NCI-H345 (cell line): ENCODE data around the gene BAIAP2L1.
A peak's percentile ranks its signal among the peaks of the same experiment; 100 is the strongest.
"Not testable (repeated sequence)": the region's sequence is repeated elsewhere in the genome, so short reads cannot be mapped to it uniquely, and the experiment has no call there.

ENCODE experiments used
- DNase-seq: peaks from one replicate; lab custom pipeline; 2025; lab: John Stamatoyannopoulos, UW

Gene BAIAP2L1

DNA sequence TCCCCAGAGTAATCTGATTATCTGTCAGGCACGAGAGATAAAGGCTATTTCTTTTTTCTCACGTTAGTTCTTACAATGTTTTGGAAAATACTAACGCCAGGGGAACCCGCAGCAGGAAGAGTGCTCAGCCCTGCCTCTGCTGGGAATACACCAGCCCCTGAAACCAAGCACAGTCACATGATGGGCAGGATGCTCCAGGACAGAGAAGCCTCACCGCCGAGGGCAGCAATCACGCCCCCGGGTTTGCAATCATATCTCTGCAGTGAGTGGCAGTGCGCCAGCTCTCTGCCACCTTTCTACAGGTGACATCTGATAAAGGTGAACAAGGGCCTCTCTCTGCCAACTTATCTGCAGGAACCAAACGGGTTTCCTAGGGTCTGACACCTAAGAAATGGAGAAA, 79.6 kb downstream of the BAIAP2L1 start:
- peak; percentile 29 for DNase-seq

- DNase-seq: no peak
Observed at GRCh38 chr7:98319176-98319575, 81.7 kb downstream of the BAIAP2L1 start.

- no peak for DNase-seq
Observed at GRCh38 chr7:98317366-98318040, 83.4 kb downstream of the BAIAP2L1 start.

DNA sequence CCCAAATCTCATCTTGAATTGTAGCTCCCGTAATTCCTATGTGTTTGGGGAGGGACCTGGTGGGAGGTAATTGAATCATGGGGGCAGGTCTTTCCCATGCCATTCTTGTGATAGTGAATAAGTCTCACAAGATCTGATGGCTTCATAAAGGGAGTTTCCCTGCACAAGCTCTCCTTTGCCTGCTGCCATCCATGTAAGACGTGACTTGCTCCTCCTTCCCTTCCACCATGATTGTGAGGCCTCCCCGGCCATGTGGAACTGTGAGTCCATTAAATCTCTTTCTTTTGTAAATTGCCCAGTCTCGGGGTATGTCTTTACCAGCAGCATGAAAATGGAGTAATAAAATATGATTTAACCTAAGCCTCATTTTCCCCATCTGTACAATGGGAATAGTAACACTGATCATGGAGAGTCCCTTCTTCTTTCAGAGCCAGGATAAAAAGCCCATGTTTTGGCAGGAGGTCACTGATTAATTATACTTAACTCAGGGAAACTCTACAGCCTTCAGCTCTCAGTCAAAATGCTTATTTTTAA, 84.8 kb downstream of the BAIAP2L1 start:
- DNase-seq: not testable (repeated sequence)

DNA sequence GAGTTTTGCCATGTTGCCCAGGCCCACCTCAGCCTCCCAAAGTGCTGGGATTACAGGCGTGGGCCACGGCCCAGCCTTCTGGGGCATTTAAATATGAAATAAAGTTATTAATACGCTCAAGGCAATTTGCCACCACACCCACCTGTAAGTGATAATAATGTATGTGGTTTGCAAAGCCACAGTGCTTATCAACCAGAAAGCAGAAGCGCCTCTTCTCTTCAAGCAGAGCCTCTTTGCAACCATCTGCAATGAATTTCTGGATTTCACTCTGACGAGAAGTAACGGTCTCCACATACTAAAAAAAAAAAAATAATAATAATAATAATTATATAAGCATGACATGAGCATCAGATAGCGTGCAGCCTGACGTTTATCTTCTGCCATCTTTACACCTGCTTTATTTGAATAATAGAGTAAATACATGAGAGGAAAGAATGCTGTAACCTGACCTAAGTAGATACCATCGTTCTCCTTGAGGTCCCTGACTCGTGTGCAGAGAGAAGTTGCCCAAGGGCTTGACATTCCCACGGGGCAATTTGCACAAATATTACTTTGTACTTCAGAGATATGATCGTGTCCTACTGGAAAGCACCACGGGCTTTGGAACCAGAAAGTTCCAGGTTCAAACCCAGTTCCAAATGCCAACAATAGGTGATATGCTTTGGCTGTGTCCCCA, 85.4 kb downstream of the BAIAP2L1 start:
- DNase-seq: no peak

- DNase-seq: no peak
Observed at GRCh38 chr7:98314469-98314868, 86.4 kb downstream of the BAIAP2L1 start.

- no peak for DNase-seq
Observed at GRCh38 chr7:98312201-98312600, 88.7 kb downstream of the BAIAP2L1 start.

GRCh38 chr7:98309566-98309965, 91.3 kb downstream of the BAIAP2L1 start:
- no peak for DNase-seq

DNA sequence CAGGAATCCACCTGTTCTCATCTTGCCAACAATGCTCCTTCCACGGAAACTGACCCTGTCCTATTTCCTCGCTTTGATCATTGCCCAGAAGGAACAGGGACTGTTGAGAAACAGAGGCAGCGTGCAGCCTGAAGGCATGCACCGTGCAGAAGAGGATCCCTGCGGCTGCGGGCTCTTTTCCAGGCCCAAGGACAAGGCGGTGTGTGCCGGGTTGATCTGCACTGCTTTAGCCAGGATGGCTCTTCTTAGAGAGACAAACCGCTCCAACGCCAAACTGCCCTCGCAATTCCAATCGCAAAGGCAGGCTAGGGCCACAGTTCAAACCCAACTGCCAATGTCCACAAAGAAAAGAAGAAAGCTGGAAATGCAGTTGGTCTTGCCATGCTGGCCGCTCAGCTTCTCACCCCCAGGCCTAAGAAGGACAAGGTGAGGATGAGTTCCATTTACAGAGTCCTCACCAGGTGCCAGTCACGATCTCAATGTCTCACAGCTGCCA, 92.9 kb downstream of the BAIAP2L1 start:
- DNase-seq: no peak

- no peak for DNase-seq
Observed at GRCh38 chr7:98305951-98306535, 94.8 kb downstream of the BAIAP2L1 start.

- no peak for DNase-seq
Observed at GRCh38 chr7:98303906-98304305, 97.0 kb downstream of the BAIAP2L1 start.

GRCh38 chr7:98303176-98303865, 97.6 kb downstream of the BAIAP2L1 start:
- DNase-seq: no peak

GRCh38 chr7:98301693-98302470, 99.0 kb downstream of the BAIAP2L1 start:
- no peak for DNase-seq

DNA sequence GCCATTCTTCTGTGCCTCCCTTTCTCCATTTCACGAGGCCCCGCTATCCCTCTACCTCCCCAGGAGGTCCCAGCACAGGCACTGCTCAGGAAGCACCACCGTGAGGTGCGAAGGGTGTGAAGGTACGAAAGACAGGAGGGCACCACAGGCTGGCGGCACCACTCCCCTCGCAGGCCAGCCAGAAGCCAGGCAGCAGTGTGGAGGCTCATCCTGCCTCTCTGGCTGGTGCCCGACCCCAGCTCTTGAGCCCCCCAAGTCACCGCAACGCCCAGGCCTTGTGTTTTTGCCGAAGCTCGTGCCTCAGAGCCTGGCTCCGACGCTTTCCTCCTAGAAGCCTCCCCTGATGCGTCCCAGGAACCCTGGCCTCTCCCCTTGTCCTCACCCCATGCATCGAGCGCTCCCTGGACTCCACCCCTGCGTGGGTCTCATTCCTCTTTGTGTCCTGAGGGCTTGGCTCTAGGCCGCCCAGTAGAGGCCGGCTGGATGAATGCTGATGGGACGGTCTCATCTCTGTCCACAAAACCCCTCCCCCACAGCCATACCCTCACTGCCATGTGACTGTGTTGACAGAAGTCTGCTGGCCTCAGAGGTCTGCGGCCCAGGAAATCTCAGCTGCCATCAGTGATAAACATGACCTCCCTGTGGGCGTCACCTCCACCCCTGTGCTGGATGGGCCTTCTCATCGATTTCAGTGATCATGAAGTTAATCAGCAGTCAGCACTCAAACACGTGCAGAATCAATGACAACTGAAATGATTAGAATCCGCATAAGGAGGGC, 100.1 kb downstream of the BAIAP2L1 start:
- DNase-seq: no peak

- DNase-seq: no peak
Observed at GRCh38 chr7:98297626-98298286, 103.1 kb downstream of the BAIAP2L1 start.

DNA sequence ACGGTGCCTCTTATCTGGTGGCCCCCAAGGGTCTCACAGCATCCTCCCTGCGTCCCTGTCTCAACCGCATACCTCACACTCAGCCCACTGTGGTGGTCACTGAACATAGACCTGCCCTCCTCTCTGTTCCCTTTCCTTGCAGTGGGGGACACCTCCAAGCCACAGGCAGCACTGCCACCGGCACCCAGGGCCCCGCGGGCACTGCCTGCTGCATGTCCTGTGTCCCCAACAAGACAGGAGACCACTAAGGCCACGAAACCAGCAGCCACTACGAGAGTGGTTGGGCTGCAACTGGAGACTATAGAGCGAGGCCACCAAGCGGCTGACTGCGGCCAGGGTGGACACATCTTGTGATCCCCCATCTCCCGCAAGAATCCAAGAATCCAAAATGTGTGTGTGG, 104.1 kb downstream of the BAIAP2L1 start:
- no peak for DNase-seq

- no peak for DNase-seq
Observed at GRCh38 chr7:98295467-98296192, 105.3 kb downstream of the BAIAP2L1 start.

DNA sequence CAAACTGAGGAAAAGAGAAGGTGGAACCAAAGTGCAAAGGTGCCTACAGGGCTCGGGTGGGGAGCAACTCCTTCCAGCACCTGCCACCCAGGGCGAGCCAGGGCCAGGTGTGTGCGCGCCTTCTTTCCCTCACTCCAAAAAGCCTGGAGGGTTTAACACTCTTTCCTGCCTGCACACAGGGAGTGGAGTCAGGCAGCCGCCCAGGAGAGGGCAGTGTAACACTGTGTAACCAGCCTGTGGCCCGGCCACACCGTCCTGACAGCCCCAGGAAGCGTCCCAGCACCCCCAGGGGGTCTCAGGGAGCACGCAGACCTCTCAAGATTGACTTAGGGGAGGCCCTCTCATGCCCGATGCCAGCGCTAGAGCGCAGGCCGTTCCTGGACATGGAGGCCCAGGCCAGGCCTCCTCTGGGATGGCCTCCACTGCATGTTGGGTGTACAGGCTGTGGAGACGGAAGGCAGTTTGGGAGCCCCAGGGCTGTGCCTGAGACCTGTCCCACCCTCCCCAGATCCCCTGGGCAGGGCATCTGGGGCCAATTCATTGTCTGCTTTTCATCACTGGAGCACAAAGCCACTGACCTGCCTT, 106.0 kb downstream of the BAIAP2L1 start:
- peak; percentile 83 for DNase-seq

GRCh38 chr7:98294326-98294725, 106.6 kb downstream of the BAIAP2L1 start:
- DNase-seq: no peak
